Measurements from ENCODE around the gene SH3TC1.

DNA sequence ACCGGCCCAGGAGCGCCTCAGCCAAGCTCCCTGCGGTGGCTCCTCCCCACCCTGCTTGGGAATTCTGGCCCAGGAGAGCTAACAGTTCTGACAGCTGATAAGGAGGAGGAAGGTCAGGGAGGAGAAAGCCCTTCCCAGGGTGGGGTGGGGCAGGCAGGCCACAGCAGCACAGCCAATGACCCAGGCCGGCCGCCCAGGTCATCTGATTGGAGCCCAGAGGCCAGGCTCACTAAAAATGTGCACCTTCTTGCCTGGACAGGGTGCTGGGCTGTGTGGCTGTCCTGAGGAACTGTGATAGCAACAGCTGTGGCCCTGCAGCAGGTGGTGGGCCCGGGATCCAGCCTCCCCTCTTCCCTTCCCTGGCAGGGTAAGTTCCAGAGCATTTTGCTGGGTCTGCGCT is 17.2 kb upstream of the SH3TC1 start:
- TF ChIP-seq, protein P1, sequence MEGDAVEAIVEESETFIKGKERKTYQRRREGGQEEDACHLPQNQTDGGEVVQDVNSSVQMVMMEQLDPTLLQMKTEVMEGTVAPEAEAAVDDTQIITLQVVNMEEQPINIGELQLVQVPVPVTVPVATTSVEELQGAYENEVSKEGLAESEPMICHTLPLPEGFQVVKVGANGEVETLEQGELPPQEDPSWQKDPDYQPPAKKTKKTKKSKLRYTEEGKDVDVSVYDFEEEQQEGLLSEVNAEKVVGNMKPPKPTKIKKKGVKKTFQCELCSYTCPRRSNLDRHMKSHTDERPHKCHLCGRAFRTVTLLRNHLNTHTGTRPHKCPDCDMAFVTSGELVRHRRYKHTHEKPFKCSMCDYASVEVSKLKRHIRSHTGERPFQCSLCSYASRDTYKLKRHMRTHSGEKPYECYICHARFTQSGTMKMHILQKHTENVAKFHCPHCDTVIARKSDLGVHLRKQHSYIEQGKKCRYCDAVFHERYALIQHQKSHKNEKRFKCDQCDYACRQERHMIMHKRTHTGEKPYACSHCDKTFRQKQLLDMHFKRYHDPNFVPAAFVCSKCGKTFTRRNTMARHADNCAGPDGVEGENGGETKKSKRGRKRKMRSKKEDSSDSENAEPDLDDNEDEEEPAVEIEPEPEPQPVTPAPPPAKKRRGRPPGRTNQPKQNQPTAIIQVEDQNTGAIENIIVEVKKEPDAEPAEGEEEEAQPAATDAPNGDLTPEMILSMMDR (IDR thresholded peaks at IDR 0.05; ENCODE audit: low read depth, low read length): no peak
- no peak for TF ChIP-seq EZH2phosphoT487 (IDR thresholded peaks at IDR 0.05; ENCODE audit: low read depth)
